NCI-H446 treated with DMSO at 0.1 percent for 48 hours (cell line): ENCODE data around the gene TMEM196.
"Not testable (repeated sequence)": the region's sequence is repeated elsewhere in the genome, so short reads cannot be mapped to it uniquely, and the experiment has no call there.

Experiments used
- DNase-seq: peaks from one replicate; lab custom pipeline; 2025; lab: John Stamatoyannopoulos, UW

TMEM196 gene

DNA sequence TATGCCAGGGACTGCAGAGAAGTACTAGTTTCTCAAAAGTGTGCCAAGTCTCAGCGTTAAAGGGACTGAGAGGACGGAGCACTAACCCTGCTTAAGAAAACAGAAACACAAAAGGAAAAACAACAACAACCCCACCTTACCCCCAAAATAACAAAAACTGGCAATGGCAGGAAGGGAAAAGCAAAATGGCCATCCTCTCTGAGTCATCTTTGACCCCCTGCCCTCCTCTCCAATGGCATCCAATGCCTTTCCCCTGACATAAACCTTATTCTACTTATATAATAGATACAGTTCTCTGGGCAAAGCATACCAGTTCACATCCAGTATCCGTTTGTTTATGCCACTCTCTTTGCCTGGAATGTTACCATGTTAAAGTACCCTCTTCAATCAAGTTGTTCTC is 66.2 kb downstream of the TMEM196 start:
- no peak for DNase-seq

DNA sequence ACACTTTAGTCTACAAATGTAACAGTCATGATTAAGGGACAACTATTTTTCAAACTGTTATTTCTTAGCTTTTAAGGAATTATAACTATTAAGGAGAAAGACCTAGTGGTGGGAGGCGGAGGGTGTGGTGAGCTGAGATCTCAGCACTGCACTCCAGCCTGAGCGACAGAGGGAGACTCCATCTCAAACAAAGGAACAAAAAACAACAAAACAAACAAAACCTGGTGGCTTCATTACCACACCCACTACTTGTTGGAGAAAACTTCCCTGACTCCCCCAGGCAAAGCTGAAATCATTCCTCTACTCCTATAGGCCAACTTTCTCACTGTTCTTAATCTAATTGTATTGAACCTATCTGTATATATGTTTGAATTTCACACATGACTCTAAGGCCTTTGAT is 67.8 kb downstream of the TMEM196 start:
- DNase-seq: no peak

DNA sequence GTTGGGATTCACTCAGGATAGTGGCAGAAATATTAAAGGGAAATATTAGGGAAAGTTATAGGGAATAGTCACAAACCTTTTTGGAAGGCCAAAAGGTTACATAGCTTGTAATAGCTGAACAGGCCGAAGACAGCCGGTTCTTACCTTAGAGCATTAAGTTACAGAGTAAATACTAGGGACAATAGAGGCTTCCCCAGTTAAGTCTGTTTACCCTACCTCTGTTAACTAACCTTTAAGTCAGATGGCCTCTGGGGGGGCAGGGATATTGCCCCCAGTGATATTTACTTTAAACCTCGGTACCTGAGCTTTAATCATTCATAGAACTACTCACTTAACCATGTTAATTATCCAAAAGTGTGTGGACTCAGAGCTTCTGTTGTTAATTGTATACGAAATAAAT is 71.9 kb downstream of the TMEM196 start:
- DNase-seq: no peak

DNA sequence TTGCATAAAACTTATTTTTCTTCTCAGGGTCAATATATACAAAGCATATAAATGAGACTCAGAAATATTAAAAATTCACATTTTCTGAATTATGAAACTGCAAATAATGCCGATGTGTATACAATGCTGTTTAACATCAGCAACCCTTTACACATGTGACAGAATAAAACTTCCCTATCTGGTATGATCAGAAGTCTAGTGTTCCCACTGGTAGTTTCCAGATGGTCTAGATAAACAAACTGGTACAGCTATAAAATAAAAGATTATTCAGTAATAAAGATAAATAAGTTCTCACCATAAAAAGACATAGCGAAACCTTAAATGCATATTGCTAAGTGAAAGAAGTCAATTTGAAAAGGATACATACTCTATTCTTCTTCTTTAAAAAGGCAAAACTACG is 72.5 kb downstream of the TMEM196 start:
- no peak for DNase-seq

DNA sequence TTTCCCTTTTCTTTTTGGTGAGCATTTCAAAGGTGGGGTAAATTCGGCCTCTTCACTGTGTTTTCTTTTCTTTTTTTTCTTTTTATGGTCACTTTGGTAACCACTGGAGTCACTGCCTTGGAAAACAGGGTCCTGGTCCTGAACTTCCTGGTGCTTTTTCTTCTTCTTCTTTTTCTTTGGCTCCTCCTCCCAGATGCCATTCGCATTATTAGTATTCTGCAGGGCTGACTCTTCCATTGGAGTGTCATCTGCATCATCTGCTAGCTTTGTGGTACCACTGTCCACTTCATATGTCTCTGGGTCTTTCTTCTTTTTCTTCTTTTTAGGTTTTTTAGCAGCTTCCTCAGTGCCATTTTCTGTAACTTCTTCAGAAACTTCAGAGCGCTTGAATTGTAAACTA is 75.1 kb downstream of the TMEM196 start:
- no peak for DNase-seq

DNA sequence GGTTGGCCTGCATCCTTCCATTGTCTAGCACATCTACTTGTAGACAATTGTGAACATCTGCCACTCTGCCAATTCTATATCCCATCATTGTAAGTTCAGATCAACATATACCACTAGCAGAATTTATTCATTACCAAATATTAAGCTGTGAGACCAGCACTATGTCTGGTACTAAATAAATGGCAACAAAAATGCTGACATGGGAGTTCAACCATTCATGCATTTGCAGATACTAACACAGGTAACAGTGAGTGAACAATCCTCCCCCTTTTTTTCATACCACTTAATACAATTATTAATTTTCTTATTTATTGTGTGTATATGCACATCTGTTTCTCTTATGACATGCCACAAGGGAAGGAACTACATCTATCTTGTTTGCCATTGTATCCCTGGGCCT is 76.5 kb downstream of the TMEM196 start:
- DNase-seq: no peak

DNA sequence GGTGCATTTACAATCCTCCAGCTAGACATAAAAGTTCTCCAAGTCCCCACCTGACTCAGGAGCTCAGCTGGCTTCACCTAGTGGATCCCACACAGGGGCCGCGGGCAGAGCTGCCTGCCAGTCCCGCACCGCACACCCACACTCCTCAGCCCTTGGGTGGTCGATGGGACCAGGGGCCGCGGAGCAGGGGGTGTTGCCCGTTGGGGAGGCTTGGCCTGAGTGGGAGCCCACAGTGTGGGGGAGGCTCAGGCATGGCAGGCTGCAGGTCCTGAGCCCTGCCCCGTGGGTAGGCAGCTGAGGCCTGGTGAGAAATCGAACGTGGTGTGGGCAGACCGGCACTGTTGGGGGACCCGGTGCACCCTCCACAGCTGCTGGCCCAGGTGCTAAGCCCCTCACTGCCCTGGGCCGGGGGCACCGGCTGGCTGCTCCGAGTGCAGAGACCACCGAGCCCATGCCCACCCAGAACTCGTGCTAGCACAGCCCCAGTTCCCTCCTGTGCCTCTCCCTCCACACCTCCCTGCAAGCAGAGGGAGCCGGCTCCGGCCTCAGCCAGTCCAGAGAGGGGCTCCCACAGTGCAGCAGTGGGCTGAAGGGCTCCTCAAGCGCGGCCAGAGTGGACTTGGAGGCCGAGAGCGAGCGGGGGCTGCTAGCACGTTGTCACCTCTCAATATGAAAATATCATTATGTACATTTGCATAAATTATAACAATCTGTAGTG is 81.1 kb downstream of the TMEM196 start:
- DNase-seq: no peak

DNA sequence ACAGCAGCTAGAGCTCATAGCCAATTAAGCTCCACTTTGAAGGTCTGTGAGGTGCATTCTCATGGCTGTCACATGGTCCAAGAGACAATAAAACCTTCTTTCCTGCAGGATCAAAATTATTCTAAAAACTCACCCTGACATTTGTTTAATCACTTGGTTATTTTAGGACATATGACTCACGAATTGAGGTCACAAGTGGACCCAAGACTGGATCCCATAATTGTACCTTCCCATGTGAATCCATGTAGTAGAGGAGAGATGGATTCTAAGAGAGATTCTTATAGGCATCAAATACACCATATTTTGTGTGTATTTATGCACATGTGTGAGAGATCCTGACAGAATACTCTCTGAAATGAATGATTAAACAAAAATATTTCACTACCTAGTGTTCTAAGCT is 82.7 kb downstream of the TMEM196 start:
- DNase-seq: no peak

DNA sequence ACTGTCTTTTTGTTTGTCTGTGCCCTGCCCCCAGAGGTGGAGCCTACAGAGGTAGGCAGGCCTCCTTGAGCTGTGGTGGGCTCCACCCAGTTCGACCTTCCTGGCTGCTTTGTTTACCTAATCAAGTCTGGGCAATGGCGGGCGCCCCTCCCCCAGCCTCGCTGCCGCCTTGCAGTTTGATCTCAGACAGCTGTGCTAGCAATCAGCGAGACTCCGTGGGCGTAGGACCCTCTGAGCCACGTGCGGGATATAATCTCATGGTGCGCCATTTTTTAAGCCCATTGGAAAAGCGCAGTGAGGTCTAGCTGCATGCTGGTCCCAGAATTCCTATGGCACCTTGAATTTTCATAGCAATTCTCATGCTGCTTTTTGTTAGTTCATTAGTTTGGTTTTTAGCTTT is 84.3 kb downstream of the TMEM196 start:
- DNase-seq: not testable (repeated sequence)

DNA sequence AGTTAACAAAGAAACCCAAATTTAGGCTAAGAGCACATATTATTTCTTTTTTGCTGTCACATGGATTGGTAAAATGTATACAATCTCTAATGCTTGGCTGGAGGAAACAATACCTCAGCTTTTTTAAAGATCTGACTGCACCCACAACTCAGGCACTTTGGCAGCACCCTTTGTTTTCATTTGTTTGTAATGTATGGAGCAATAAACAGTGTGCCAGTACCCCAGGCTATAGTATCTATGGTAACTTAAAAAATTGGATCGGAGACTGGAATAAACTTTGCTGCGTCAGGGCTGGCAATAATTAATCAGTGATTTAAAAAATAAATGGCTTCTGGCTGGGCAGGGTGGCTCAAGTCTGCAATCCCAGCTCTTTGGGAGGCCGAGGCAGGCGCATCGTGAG is 91.8 kb downstream of the TMEM196 start:
- no peak for DNase-seq

DNA sequence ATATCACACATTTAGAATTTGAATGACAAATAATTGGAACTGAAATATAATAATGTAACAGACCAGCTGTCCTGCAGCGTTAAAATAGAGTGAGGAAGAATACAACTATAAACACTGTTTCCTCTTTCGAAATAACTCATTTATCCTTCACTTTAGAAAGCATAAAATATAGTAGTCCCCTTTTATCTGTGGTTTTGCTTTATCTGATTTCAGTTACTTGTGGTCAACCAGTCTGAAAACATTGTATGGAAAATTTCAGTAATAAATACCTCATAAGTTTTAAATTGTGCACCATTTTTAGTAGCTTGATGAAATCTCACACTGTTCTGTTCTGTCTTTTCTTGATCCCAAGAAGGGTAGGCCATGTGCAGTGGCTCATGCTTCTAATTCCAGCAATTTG is 96.2 kb downstream of the TMEM196 start:
- no peak for DNase-seq

DNA sequence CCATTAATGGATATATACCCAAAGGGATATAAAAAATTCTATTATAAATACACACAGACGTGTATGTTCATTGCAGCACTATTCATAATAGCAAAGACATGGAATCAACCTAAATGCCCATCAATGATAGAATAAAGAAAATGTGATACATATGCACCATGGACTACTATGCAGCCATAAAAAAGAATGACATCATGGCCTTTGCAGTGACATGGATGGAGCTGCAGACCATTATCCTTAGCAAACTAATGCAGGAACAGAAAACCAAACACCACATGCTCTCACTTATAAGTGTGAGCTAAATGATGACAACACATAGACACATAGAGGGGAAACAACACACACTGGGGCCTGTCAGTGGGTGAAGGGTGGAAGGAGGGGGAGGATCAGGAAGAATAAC is 97.6 kb downstream of the TMEM196 start:
- DNase-seq: no peak

DNA sequence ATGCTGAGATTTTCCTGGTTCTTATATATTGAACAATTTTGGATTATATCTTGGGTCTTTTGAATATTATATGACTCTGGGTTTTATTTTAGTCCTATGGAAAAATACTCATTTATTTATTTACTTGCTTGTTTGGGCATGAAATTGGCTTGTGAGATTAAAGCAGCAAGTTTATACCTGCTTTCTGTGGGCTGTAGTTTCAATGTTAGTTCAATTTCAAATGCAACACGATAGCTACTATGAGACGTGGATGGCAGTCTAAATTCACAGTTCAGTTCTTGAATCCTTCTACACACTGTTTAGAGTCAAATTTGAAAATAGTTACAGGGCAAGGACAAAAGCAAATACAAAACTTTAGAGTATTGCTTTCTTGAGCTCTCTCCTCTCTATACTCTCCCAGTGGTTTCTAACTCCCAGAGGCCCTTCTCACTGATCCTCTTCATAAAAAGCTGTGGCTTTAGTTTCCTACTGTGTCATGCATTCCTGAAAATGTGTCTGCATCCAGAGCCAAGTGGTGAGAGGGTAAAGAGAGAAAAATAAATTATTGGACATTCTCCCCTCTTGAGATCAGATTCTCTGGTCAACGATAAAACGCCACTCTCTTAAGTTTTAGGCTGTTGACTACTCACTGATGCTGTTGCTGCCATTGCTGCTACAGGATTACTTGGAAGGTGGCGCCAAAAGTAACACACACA is 99.0 kb downstream of the TMEM196 start:
- no peak for DNase-seq

DNA sequence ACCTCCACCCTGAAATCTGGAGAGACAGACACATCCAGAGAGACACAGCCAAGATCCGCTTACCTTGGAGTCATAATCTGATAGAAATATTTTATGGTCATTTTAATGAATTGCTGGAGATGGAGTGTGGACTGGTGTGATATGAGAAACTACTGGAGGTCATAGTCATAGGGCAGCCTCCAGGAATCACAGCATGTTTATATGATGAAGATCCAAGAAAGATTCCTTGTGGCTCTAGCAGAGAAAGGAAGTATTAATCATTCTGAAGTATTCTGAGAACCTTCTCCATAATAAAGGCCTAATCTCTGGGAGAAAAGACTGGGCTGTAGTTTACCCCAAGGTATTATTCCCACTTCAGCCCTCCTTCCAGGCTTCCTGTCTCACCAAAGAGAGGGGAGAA is 102.6 kb downstream of the TMEM196 start:
- no peak for DNase-seq
